HEK293 (cell line): Measurements from ENCODE around the gene GEMIN7.

ENCODE experiments used
- CTCF ChIP-seq: fragments of 450-650 bp; formaldehyde crosslinking; IDR thresholded peaks from 2 replicates; pipeline ENCODE4 v1.5.1; 2016; ENCODE audit warnings: missing biosample characterization, missing genetic modification characterization
- KLF8 ChIP-seq: fragments of 450-650 bp; formaldehyde crosslinking; IDR thresholded peaks from 2 replicates; pipeline ENCODE4 v1.5.1; 2016; ENCODE audit warnings: missing biosample characterization, missing genetic modification characterization
- PBX3 ChIP-seq: sonication (generic); formaldehyde crosslinking; IDR thresholded peaks from 2 replicates; pipeline ENCODE4 v1.8.1; 2022; ENCODE audit warnings: mild to moderate bottlenecking, moderate library complexity, missing genetic modification reagents
- PRDM6 ChIP-seq: fragments of 450-650 bp; formaldehyde crosslinking; IDR thresholded peaks from 2 replicates; pipeline ENCODE4 v1.5.1; 2017; ENCODE audit warnings: missing biosample characterization, missing genetic modification characterization
- REPIN1 ChIP-seq: fragments of 450-650 bp; formaldehyde crosslinking; IDR thresholded peaks from 2 replicates; pipeline ENCODE4 v1.5.1; 2017; ENCODE audit warnings: missing biosample characterization, missing genetic modification characterization, low read depth
- SETDB1 ChIP-seq: IDR thresholded peaks from one replicate; pipeline ENCODE4 v1.6.1; 2017; ENCODE audit warnings: mild to moderate bottlenecking, low read length, moderate library complexity, mixed read lengths; ENCODE audit not compliant: insufficient read length
- YY1 ChIP-seq: fragments of 450-650 bp; formaldehyde crosslinking; IDR thresholded peaks from 2 replicates; pipeline ENCODE4 v1.5.1; 2018; ENCODE audit warnings: missing biosample characterization, missing genetic modification characterization
- ZBTB11 ChIP-seq: fragments of 450-650 bp; formaldehyde crosslinking; conservative IDR thresholded peaks from 2 replicates; pipeline ENCODE4 v1.5.1; 2016; ENCODE audit warnings: low read depth, missing biosample characterization, missing genetic modification characterization
- ZBTB7A ChIP-seq: fragments of 450-650 bp; formaldehyde crosslinking; IDR thresholded peaks from 2 replicates; pipeline ENCODE4 v1.5.1; 2016; ENCODE audit warnings: low read depth, missing biosample characterization, missing genetic modification characterization
- ZEB2 ChIP-seq: fragments of 450-650 bp; formaldehyde crosslinking; IDR thresholded peaks from 2 replicates; pipeline ENCODE4 v1.5.1; 2016; ENCODE audit warnings: missing biosample characterization, missing genetic modification characterization
- ZFP41 ChIP-seq: fragments of 450-650 bp; formaldehyde crosslinking; IDR thresholded peaks from 2 replicates; pipeline ENCODE4 v1.5.1; 2016; ENCODE audit warnings: missing biosample characterization, missing genetic modification characterization, borderline replicate concordance
- ZNF133 ChIP-seq: fragments of 450-650 bp; formaldehyde crosslinking; IDR thresholded peaks from 2 replicates; pipeline ENCODE4 v1.5.1; 2016; ENCODE audit warnings: missing biosample characterization, missing genetic modification characterization
- ZNF239 ChIP-seq: fragments of 450-650 bp; formaldehyde crosslinking; IDR thresholded peaks from 2 replicates; pipeline ENCODE4 v1.5.1; 2016; ENCODE audit warnings: missing biosample characterization, missing genetic modification characterization
- ZNF529 ChIP-seq: fragments of 450-650 bp; formaldehyde crosslinking; IDR thresholded peaks from 2 replicates; pipeline ENCODE4 v1.5.1; 2017; ENCODE audit warnings: missing genetic modification characterization, missing biosample characterization; ENCODE audit not compliant: insufficient replicate concordance

- TF ChIP-seq ZFP41 (tag by site-specific recombination) (no peak), ZNF133 (tag by site-specific recombination) (no peak), CTCF (tag by site-specific recombination) (no peak), ZNF529 (tag by site-specific recombination) (no peak), ZBTB11 (tag by site-specific recombination) (no peak), ZEB2 (no peak), KLF8 (tag by site-specific recombination) (no peak), ZBTB7A (tag by site-specific recombination) (no peak), REPIN1 (tag by site-specific recombination) (no peak), YY1 (tag by site-specific recombination) (no peak), ZNF239 (no peak), SETDB1 (no peak), PRDM6 (no peak), PBX3 (CRISPR knock-in tag) (no peak)
Measured at GRCh38 chr19:45130236-45130635, 51.2 kb downstream of the GEMIN7 start.
